Cardiac fibroblast (primary cell): Measurements from ENCODE around the gene ENO3.

Experiments used
- DNase-seq, 2 donors: peaks; one replicate each; pipeline versions ENCODE4 v3.0.0 to v3.0.0-alpha.2; 2010; ENCODE audit warnings: low read depth in 2 of 2
- H3K4me3 ChIP-seq, 2 donors: replicated peaks in 1 of 2; 1 replicate in 1 of 2; 2 replicates in 1 of 2; pipeline ENCODE4 v1.5.1; 2011; ENCODE audit warnings: low read depth in 2 of 2, low read length in 2 of 2, mild to moderate bottlenecking in 2 of 2, moderate library complexity in 1 of 2
- CTCF ChIP-seq: IDR thresholded peaks from one replicate; pipeline ENCODE4 v1.5.1; 2011; ENCODE audit warnings: low read depth, mild to moderate bottlenecking, low read length, inconsistent platforms

The ENO3 gene

GRCh38 chr17:4928881-4929280 is 22.0 kb upstream of the ENO3 start:
- no peak for DNase-seq
- no peak for TF ChIP-seq CTCF
- no peak overlapping the region for H3K4me3 ChIP-seq

GRCh38 chr17:4931963-4932362 is 19.0 kb upstream of the ENO3 start, which contains the start of gene GP1BA:
Gene GP1BA (plus strand): TSS chr17:4932277. CDS start chr17:4932605, 328 bp downstream.
- DNase-seq: no peak
- no peak for TF ChIP-seq CTCF
- no peak within 1 kb of the TSS for H3K4me3 ChIP-seq

DNA sequence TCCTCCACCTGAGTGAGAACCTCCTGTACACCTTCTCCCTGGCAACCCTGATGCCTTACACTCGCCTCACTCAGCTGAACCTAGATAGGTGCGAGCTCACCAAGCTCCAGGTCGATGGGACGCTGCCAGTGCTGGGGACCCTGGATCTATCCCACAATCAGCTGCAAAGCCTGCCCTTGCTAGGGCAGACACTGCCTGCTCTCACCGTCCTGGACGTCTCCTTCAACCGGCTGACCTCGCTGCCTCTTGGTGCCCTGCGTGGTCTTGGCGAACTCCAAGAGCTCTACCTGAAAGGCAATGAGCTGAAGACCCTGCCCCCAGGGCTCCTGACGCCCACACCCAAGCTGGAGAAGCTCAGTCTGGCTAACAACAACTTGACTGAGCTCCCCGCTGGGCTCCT is 18.2 kb upstream of the ENO3 start:
- TF ChIP-seq CTCF: no peak
- DNase-seq: no peak
- no peak overlapping the region for H3K4me3 ChIP-seq

DNA sequence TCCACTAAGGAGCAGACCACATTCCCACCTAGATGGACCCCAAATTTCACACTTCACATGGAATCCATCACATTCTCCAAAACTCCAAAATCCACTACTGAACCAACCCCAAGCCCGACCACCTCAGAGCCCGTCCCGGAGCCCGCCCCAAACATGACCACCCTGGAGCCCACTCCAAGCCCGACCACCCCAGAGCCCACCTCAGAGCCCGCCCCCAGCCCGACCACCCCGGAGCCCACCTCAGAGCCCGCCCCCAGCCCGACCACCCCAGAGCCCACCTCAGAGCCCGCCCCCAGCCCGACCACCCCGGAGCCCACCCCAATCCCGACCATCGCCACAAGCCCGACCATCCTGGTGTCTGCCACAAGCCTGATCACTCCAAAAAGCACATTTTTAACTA is 17.3 kb upstream of the ENO3 start:
- TF ChIP-seq CTCF: no peak
- DNase-seq: no peak
- no peak overlapping the region for H3K4me3 ChIP-seq

DNA sequence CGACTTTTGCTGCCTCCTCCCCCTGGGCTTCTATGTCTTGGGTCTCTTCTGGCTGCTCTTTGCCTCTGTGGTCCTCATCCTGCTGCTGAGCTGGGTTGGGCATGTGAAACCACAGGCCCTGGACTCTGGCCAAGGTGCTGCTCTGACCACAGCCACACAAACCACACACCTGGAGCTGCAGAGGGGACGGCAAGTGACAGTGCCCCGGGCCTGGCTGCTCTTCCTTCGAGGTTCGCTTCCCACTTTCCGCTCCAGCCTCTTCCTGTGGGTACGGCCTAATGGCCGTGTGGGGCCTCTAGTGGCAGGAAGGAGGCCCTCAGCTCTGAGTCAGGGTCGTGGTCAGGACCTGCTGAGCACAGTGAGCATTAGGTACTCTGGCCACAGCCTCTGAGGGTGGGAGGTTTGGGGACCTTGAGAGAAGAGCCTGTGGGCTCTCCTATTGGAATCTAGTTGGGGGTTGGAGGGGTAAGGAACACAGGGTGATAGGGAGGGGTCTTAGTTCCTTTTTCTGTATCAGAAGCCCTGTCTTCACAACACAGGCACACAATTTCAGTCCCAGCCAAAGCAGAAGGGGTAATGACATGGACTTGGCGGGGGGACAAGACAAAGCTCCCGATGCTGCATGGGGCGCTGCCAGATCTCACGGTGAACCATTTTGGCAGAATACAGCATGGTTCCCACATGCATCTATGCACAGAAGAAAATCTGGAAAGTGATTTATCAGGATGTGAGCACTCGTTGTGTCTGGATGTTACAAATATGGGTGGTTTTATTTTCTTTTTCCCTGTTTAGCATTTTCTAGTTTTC is 16.5 kb upstream of the ENO3 start:
- peak; percentile 41 to 45 for DNase-seq
- no peak overlapping the region for H3K4me3 ChIP-seq
- TF ChIP-seq CTCF: peak; percentile 40

DNA sequence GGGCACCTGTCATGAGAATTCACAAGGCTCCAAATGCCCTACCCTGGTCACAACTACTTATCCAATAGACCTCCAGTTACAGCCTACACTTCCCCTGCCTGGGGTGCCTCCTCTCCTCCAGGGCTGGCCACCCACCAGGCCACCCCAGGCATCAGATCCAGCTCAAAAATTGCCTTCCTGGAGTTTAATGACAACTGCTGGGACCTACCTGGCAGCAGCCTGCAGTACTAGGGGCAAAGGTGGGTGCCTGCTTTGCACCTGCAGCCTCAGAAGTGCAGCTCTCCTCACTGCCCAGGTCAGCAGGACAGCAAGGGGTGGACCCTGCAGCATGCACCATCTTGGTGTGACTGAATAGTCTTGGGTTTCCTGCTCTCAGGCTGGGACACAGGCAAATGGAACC is 15.3 kb upstream of the ENO3 start:
- no peak for TF ChIP-seq CTCF
- H3K4me3 ChIP-seq: no peak overlapping the region
- no peak for DNase-seq

GRCh38 chr17:4936436-4936835 is 14.5 kb upstream of the ENO3 start:
- H3K4me3 ChIP-seq: no peak overlapping the region
- TF ChIP-seq CTCF: no peak
- no peak for DNase-seq
